ENCODE data around the gene MMP17. TPM values are rescaled to one million over a fixed set of nuclear protein-coding genes. Genes with fewer than 3 reads are reported as not detected.
"Not testable (repeated sequence)": the region's sequence is repeated elsewhere in the genome, so short reads cannot be mapped to it uniquely, and the experiment has no call there.

Gene MMP17
- polyA plus RNA-seq, 4 donors, result 0.55 to 3.9 (median 0.91) TPM

GRCh38 chr12:131862994-131863710, 35.0 kb downstream of the MMP17 start:
- no peak for DNase-seq (ENCODE audit: low read depth in 4 of 4, low spot score in 3 of 4)

GRCh38 chr12:131863711-131864396, 35.7 kb downstream of the MMP17 start:
- no peak for DNase-seq (ENCODE audit: low read depth in 4 of 4, low spot score in 3 of 4)

GRCh38 chr12:131864469-131864868, 36.3 kb downstream of the MMP17 start:
- DNase-seq (ENCODE audit: low read depth in 4 of 4, low spot score in 3 of 4), result no peak

- no peak for DNase-seq (ENCODE audit: low read depth in 4 of 4, low spot score in 3 of 4)
These were observed 37.1 kb downstream of the MMP17 start for GRCh38 chr12:131865180-131865875.

GRCh38 chr12:131867471-131867870, 39.3 kb downstream of the MMP17 start:
- DNase-seq (ENCODE audit: low read depth in 4 of 4, low spot score in 3 of 4), result no peak

GRCh38 chr12:131867891-131868675, 39.9 kb downstream of the MMP17 start:
- DNase-seq (ENCODE audit: low read depth in 4 of 4, low spot score in 3 of 4), result no peak

GRCh38 chr12:131869871-131870418, 41.8 kb downstream of the MMP17 start:
- no peak for DNase-seq (ENCODE audit: low read depth in 4 of 4, low spot score in 3 of 4)

GRCh38 chr12:131871677-131872076, 43.5 kb downstream of the MMP17 start:
- no peak for DNase-seq (ENCODE audit: low read depth in 4 of 4, low spot score in 3 of 4)

GRCh38 chr12:131872154-131873051, 44.2 kb downstream of the MMP17 start:
- no peak for DNase-seq (ENCODE audit: low read depth in 4 of 4, low spot score in 3 of 4)

GRCh38 chr12:131873293-131873692, 45.1 kb downstream of the MMP17 start:
- DNase-seq (ENCODE audit: low read depth in 4 of 4, low spot score in 3 of 4), result no peak

- not testable (repeated sequence) for DNase-seq (ENCODE audit: low read depth in 4 of 4, low spot score in 3 of 4)
These were observed 46.8 kb downstream of the MMP17 start for GRCh38 chr12:131874972-131875371.

GRCh38 chr12:131877216-131877615, 49.0 kb downstream of the MMP17 start:
- DNase-seq (ENCODE audit: low read depth in 4 of 4, low spot score in 3 of 4), result not testable (repeated sequence)

GRCh38 chr12:131878436-131878835, 50.2 kb downstream of the MMP17 start:
- DNase-seq (ENCODE audit: low read depth in 4 of 4, low spot score in 3 of 4), result not testable (repeated sequence)

- no peak for DNase-seq (ENCODE audit: low read depth in 4 of 4, low spot score in 3 of 4)
These were observed 54.8 kb downstream of the MMP17 start for GRCh38 chr12:131882804-131883520.

GRCh38 chr12:131883521-131883900, 55.3 kb downstream of the MMP17 start:
- no peak for DNase-seq (ENCODE audit: low read depth in 4 of 4, low spot score in 3 of 4)

GRCh38 chr12:131885076-131885475, 56.9 kb downstream of the MMP17 start:
- not testable (repeated sequence) for DNase-seq (ENCODE audit: low read depth in 4 of 4, low spot score in 3 of 4)

GRCh38 chr12:131885543-131886057, 57.4 kb downstream of the MMP17 start:
- no peak for DNase-seq (ENCODE audit: low read depth in 4 of 4, low spot score in 3 of 4)

GRCh38 chr12:131891722-131892121, 63.5 kb downstream of the MMP17 start:
- not testable (repeated sequence) for DNase-seq (ENCODE audit: low read depth in 4 of 4, low spot score in 3 of 4)

Data from left renal pelvis (tissue), 4 donors.